ENCODE measurements around the gene FBXO21.
A peak's percentile ranks its signal among the peaks of the same experiment; 100 is the strongest.

Gene FBXO21

GRCh38 chr12:117162167-117162539, 28.1 kb downstream of the FBXO21 start:
- no peak for DNase-seq

GRCh38 chr12:117161460-117162166, 28.7 kb downstream of the FBXO21 start:
- no peak for DNase-seq

GRCh38 chr12:117159674-117160073, 30.6 kb downstream of the FBXO21 start:
- no peak for DNase-seq

DNA sequence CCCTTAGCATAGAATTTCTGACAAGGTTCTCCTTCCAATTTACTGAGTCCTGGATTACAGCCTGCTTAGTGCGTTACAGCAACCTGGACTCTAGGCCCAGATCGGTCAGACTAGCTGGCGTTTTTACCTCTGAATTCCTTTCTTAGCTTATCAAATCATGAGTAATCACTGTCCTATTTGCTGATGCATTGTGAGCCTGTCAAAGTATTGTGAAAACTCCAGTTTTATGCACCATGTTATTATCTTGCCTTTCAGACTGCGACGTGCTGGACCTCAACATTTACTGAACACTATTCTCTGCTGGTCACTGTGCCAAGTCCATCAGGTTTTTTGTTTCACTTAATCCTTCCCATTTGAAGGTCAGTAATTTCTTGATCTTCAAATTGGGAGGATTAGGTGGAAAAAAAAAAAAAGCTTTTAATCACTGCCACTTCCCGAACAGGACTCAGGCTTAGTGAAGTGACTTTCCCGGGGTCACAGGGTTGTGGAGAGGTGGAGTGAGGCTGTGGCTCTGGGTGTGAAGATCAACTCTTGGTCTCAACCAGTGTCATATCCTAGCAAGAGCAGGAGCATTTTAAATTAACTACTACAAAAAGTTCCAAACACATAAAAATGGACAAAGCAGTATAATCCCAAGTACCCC, 31.2 kb downstream of the FBXO21 start:
- DNase-seq: no peak

DNA sequence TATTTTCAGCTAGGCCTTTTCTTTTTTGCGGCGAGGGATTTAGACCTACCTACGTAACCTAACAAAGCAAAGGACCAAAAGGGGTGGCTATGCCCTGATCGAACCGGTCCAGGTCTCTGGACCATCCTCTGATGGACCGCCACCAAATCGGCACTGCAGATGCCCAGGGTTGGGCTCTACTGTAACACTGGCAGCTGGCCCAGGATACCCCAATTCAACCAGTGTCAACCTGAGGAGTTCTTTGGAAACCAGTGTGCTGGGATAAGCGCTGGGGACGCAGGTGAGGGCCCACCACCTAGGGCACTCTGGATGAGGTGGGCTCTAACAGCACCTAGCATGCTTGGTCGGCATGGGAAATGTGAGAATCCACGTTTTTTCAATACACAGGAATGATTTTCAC, 32.2 kb downstream of the FBXO21 start:
- no peak for DNase-seq

GRCh38 chr12:117155278-117156060, 34.8 kb downstream of the FBXO21 start:
- DNase-seq: peak; percentile 17

DNA sequence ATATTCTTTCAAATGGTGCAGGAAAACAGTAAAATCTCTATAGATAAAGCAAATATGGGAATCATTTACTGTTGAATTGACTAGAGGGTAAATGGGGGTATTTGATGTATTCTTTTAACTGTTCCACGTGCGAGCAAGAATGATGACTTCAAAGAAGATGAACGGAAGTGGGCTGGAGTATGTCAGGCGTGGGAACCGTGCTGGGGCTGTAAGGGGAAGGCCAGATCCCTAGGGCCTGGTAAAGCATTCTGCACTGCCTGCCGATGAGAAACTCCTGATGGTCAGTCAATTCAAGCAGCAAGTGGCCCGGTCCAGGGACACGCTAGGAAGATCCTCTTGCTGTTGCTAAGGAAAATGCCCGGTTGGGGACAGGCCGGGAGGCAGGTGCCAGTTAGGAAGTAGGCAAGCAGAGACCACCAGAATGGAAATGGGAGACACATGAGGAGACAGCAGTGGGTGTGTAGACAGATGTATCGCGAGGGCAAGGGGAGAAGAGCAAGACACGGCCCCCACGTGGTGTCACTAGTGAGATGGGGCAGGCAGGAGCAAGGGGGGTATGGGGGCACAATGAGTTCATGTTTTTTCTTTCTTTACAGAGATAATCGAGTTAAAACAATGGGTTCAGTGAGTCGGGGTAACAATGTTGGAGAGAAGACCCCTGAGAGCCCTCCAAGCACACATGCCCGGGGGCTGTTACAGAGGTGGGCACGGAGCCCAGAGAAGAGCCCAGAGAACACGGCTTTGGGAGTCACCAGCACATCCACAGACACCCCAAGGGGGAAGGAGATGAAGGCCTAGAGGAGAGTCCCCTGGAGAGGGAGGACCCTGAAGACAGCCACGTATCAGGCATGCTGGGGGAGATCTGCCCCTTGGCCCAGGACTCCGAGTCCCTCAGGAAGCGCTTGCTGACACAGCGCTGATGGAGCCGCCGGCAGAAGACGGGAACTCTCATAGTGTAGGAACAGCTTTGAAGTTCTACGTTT, 37.2 kb downstream of the FBXO21 start:
- DNase-seq: no peak

DNA sequence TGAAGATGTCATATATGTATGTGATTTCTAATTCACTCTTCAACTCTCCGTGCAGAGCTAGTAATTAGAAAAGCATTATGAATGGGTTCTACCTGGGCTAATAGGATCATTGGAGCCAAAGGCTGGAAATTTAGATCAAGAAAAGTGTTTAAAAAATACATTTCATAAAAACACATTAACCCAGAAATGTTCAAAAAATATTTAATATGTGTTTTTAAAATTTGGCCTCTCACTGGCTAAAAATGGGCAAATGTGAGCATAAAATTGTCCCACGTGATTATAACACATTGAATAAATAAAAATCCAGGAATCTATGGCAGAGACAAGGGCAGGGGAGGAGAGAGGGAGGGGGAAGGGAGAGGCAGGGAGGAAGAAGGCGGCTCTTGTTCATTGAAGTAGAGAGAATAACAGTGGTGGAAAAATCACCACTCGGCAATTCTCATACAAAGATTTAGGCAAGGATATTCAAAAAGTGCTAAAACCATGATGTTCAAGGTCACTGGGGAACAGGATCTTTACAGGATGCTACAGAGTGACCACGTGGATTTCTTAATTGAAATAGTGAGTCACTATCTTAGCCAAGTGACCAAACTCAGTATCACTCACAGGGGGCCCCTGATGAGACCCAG, 38.8 kb downstream of the FBXO21 start:
- DNase-seq: no peak

DNA sequence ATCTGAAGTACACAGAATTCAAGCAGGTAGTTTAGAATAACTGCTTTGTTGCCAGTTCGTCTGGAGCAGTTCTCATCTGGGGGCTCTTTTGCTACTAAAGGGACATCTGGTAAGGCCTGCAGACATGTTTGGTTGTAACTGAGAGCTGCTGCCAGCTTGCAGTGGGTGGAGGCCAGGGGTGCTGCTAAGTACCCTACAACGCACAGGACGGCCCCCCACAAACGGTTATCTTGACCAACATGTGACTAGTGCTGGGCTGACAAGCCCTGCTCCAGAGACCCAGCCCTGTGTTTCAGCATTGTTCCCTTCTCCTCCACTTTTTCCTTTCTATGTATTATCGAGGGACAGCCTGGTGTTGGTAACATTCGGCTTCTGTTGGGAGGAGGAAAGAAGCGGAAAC, 40.8 kb downstream of the FBXO21 start:
- no peak for DNase-seq

DNA sequence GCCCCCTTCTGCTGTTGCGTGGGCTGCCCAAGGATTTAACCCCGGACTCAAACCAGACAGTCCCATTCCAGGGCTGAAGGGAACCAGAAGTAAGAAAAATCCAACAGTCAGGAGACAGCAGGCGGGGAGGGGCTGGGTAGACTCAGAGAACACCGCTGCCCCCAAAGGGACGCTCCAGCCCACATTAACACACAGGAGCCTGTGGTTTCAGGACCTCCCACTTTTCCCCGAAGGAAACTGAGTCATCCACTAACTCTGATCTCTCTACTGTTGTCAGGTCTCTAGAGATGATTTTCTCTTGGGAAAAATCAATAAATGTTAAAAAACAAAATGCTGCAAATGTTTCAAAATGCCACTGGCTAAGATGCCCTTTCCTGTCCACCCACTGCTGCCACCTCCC, 41.6 kb downstream of the FBXO21 start:
- no peak for DNase-seq

DNA sequence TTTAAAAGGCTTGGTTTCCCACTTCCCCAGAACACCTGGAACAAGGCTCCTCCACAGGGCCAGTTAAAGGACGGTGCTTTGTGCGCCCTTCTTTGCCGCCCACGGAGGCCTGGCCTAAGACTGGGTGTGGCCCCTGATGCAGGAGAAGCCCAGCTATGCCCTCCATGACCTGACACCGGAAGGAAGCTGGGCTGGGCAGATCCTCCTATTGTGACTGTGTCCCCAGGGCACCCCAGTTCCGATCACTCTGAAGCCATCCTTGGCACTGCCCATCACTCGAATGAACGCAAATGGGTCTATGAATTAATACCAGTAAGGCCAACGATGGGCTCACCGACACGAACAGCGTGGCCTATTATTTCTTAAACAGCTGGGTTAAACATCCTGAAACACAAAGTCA, 42.6 kb downstream of the FBXO21 start:
- no peak for DNase-seq

DNA sequence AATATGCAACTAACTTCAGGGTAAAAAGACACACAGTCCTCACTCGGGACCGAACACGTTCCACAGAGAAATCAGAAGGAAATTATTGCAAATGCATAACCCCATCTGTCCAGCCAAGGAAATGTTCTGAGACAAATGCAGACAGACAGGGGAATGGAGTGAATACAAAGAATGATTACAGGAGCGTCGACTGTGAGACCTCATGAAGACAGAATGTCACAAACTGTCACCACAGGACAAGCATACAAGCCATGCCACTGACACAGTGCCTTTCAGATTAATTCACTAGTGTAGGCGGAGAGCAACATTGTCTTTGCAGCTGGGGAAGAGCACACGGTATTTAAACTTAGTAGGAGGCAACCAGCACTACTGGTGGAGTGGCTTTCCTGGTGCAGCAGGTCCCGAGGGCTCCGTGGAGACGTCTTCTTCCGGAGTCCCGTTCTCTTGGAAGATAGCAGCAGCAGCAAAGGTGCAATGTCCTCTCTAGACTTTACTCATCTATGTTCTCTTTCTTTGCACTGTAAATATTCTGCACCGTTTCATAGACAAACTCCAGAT, 44.6 kb downstream of the FBXO21 start:
- no peak for DNase-seq

DNA sequence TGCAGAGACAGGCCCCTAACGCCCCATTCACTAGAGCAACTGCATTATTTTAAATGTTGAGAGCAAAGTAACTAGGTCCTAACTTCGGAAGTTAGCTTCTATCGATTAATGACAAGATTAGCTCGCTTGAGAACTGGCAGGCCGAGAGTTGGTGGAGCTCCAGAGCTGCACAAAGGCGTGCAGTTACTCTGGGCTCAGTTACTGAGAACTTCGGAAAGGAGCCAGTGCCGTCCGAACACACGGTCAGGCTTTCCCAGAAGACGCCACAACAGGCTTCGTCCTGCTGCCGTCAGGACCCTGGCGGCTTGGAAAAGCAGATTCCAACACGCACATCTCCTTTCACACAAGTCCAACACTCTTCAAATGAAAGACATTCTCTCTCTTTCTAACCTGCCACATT, 45.7 kb downstream of the FBXO21 start:
- DNase-seq: no peak

GRCh38 chr12:117143008-117143532, 47.2 kb downstream of the FBXO21 start:
- no peak for DNase-seq

DNA sequence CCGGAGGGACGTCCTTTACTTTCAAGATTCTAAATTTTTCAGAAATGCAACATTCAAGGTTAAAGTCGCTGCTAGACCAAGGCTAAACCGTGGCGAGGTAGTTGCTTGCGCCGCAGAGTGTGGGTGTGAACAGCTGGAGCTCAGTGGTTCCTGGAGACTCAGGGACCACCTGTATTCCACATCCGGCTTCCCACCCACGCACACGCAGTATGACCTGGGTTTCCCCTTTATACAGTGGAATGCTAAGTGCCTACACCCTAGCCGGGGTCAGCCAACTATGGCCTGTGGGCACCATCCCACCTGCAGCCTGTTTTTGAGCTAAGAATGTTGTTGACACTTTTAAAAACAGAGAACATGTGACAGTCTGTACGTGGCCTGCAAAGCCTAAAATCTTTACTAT, 48.2 kb downstream of the FBXO21 start:
- DNase-seq: no peak

GRCh38 chr12:117141097-117141898, 49.0 kb downstream of the FBXO21 start:
- no peak for DNase-seq

- no peak for DNase-seq
These were observed 49.7 kb downstream of the FBXO21 start for GRCh38 chr12:117140397-117141096.

DNA sequence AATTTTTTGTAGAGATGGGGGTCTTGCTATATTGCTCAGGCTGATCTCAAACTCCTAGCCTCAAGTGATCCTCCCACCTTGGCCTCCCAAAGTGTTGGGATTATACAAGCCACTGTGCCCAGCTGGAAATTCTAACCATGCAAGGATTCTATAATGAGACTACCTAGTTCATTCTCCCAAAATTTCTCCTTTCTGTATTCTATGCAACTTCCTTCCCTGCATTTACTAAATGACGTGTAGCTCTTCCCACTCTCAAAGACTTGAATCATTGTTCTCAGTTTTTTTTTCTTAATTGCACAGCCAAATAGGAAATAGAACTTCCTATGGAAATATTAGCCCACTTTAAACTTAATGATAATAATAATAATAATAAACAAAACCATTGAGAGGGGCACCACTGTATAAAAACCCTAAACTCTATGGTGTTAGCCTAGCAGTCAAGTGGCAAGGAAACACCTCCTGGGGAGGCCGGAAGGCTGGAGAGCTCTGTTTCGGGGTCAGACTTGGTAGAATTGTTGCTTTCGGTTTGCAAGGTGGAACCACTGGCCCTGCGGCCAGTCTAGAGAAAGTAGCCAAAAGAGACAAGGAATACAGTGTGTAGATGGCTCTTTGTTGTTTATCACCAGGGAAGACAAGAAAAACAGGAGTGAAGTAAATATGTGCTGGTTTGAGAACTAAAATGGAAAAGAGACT, 51.1 kb downstream of the FBXO21 start:
- no peak for DNase-seq

GRCh38 chr12:117134721-117135120, 55.5 kb downstream of the FBXO21 start:
- DNase-seq: no peak

- DNase-seq: peak; percentile 20
These were observed 56.2 kb downstream of the FBXO21 start for GRCh38 chr12:117134059-117134458.
